SK-N-MC (cell line): ENCODE data around the gene TMEM41B.

Experiments
- EZH2 ChIP-seq: fragments of 200-600 bp; sonication (generic); IDR thresholded peaks from one replicate; pipeline ENCODE4 v1.6.1; 2017; ENCODE audit warnings: antibody characterized with exemption
- POLR2AphosphoS5 ChIP-seq: IDR thresholded peaks from 2 replicates; pipeline ENCODE4 v1.6.1; 2012; ENCODE audit warnings: mild to moderate bottlenecking, low read depth, low read length, borderline replicate concordance

GRCh38 chr11:9313648-9314290 lies 624 bp downstream of the TMEM41B start:
- no peak for TF ChIP-seq POLR2AphosphoS5
- no peak for TF ChIP-seq EZH2
